GM15510 (cell line): ENCODE measurements around the gene E2F2.

Experiments
- POLR2A ChIP-seq: IDR thresholded peaks from 3 replicates; pipeline ENCODE4 v1.6.1; 2011; ENCODE audit warnings: borderline replicate concordance; ENCODE audit not compliant: insufficient read length; ENCODE audit errors: extremely low read depth

E2F2 gene

GRCh38 chr1:23475641-23476040 is 55.4 kb downstream of the E2F2 start:
- TF ChIP-seq POLR2A = no peak

- no peak for TF ChIP-seq POLR2A
Observed at GRCh38 chr1:23475134-23475628, 55.9 kb downstream of the E2F2 start.

- TF ChIP-seq POLR2A = no peak
Observed at GRCh38 chr1:23473037-23473800, 57.8 kb downstream of the E2F2 start.

- TF ChIP-seq POLR2A = no peak
Observed at GRCh38 chr1:23472351-23473036, 58.5 kb downstream of the E2F2 start.

GRCh38 chr1:23471473-23472075 is 59.5 kb downstream of the E2F2 start:
- no peak for TF ChIP-seq POLR2A

GRCh38 chr1:23470282-23471070 is 60.6 kb downstream of the E2F2 start:
- no peak for TF ChIP-seq POLR2A

GRCh38 chr1:23469372-23469982 is 61.6 kb downstream of the E2F2 start:
- TF ChIP-seq POLR2A = no peak

- no peak for TF ChIP-seq POLR2A
Observed at GRCh38 chr1:23466423-23466989, 64.5 kb downstream of the E2F2 start.

- no peak for TF ChIP-seq POLR2A
Observed at GRCh38 chr1:23463286-23463685, 67.7 kb downstream of the E2F2 start.

GRCh38 chr1:23462766-23463165 is 68.3 kb downstream of the E2F2 start:
- no peak for TF ChIP-seq POLR2A

- TF ChIP-seq POLR2A = no peak
Observed at GRCh38 chr1:23461050-23461449, 70.0 kb downstream of the E2F2 start.

GRCh38 chr1:23460519-23460918 is 70.5 kb downstream of the E2F2 start:
- TF ChIP-seq POLR2A = no peak

- TF ChIP-seq POLR2A = no peak
Observed at GRCh38 chr1:23459338-23459757, 71.7 kb downstream of the E2F2 start.
